SU-DHL-6 (cell line): ENCODE data around the gene IGSF21.

Source experiments
- CTCF ChIP-seq: fragments of 200-600 bp; sonication (generic); IDR thresholded peaks from one replicate; pipeline ENCODE4 v1.5.1; 2017; ENCODE audit warnings: antibody characterized with exemption, mild to moderate bottlenecking, low read length, moderate library complexity; ENCODE audit not compliant: insufficient read depth, poor library complexity, severe bottlenecking
- EZH2phosphoT487 ChIP-seq: fragments of 200-600 bp; sonication (generic), shearing (Covaris generic); conservative IDR thresholded peaks from 2 replicates; pipeline ENCODE4 v1.6.1; 2018; ENCODE audit warnings: mild to moderate bottlenecking, antibody characterized with exemption, low read length, moderate library complexity, mixed read lengths

GRCh38 chr1:18237371-18237770, 129.8 kb downstream of the IGSF21 start:
- TF ChIP-seq CTCF (no peak), EZH2phosphoT487 (no peak)
